ENCODE results near the gene KLHL42.
"Not testable (repeated sequence)": the region's sequence is repeated elsewhere in the genome, so short reads cannot be mapped to it uniquely, and the experiment has no call there.

The KLHL42 gene

GRCh38 chr12:27843714-27844245 lies 63.7 kb downstream of the KLHL42 start:
- H3K27me3 ChIP-seq (ENCODE audit: low read depth, low read length), result no peaks in the 10 kb centered on the region
- H3K9me3 ChIP-seq (ENCODE audit: control insufficient read depth in 1 of 2, low read length in 2 of 2), result peaks cover 0 to 2% of the 10 kb centered on the region in 2 donors
- no peak overlapping the region for H3K27ac ChIP-seq (ENCODE audit: low read length)
- no peak overlapping the region for H3K4me3 ChIP-seq (ENCODE audit: low read depth in 1 of 2, low read length in 2 of 2)
- no peaks in the 10 kb centered on the region for H3K36me3 ChIP-seq (ENCODE audit: control insufficient read depth in 1 of 2, insufficient read depth in 2 of 2, low read length in 2 of 2)
- no peaks in the 10 kb centered on the region for H3K4me1 ChIP-seq (ENCODE audit: control insufficient read depth in 1 of 2, insufficient read depth in 2 of 2, low read length in 2 of 2)

GRCh38 chr12:27844366-27845090 lies 64.5 kb downstream of the KLHL42 start:
- no peaks in the 10 kb centered on the region for H3K27me3 ChIP-seq (ENCODE audit: low read depth, low read length)
- H3K27ac ChIP-seq (ENCODE audit: low read length), result no peak overlapping the region
- no peak overlapping the region for H3K4me3 ChIP-seq (ENCODE audit: low read depth in 1 of 2, low read length in 2 of 2)

GRCh38 chr12:27845187-27845586 lies 65.2 kb downstream of the KLHL42 start:
- H3K36me3 ChIP-seq (ENCODE audit: control insufficient read depth in 1 of 2, insufficient read depth in 2 of 2, low read length in 2 of 2), result no peaks in the 10 kb centered on the region
- H3K4me3 ChIP-seq (ENCODE audit: low read depth in 1 of 2, low read length in 2 of 2), result no peak overlapping the region
- H3K27me3 ChIP-seq (ENCODE audit: low read depth, low read length), result no peaks in the 10 kb centered on the region
- peaks cover 0 to 6% of the 10 kb centered on the region in 2 donors for H3K9me3 ChIP-seq (ENCODE audit: control insufficient read depth in 1 of 2, low read length in 2 of 2)
- H3K4me1 ChIP-seq (ENCODE audit: control insufficient read depth in 1 of 2, insufficient read depth in 2 of 2, low read length in 2 of 2), result no peaks in the 10 kb centered on the region
- no peak overlapping the region for H3K27ac ChIP-seq (ENCODE audit: low read length)

More at GRCh38 chr12:27844366-27845090, 64.5 kb downstream of the KLHL42 start:
- H3K36me3 ChIP-seq (ENCODE audit: control insufficient read depth in 1 of 2, insufficient read depth in 2 of 2, low read length in 2 of 2), result no peaks in the 10 kb centered on the region
- peaks cover 0 to 6% of the 10 kb centered on the region in 2 donors for H3K9me3 ChIP-seq (ENCODE audit: control insufficient read depth in 1 of 2, low read length in 2 of 2)
- no peaks in the 10 kb centered on the region for H3K4me1 ChIP-seq (ENCODE audit: control insufficient read depth in 1 of 2, insufficient read depth in 2 of 2, low read length in 2 of 2)

GRCh38 chr12:27845706-27846105 lies 65.7 kb downstream of the KLHL42 start:
- H3K4me1 ChIP-seq (ENCODE audit: control insufficient read depth in 1 of 2, insufficient read depth in 2 of 2, low read length in 2 of 2); H3K4me3 ChIP-seq (ENCODE audit: low read depth in 1 of 2, low read length in 2 of 2); H3K27ac ChIP-seq (ENCODE audit: low read length); H3K27me3 ChIP-seq (ENCODE audit: low read depth, low read length); H3K36me3 ChIP-seq (ENCODE audit: control insufficient read depth in 1 of 2, insufficient read depth in 2 of 2, low read length in 2 of 2); H3K9me3 ChIP-seq (ENCODE audit: control insufficient read depth in 1 of 2, low read length in 2 of 2): not testable (repeated sequence)

- not testable (repeated sequence) for H3K36me3 ChIP-seq (ENCODE audit: control insufficient read depth in 1 of 2, insufficient read depth in 2 of 2, low read length in 2 of 2); H3K9me3 ChIP-seq (ENCODE audit: control insufficient read depth in 1 of 2, low read length in 2 of 2); H3K4me3 ChIP-seq (ENCODE audit: low read depth in 1 of 2, low read length in 2 of 2); H3K27me3 ChIP-seq (ENCODE audit: low read depth, low read length); H3K27ac ChIP-seq (ENCODE audit: low read length); H3K4me1 ChIP-seq (ENCODE audit: control insufficient read depth in 1 of 2, insufficient read depth in 2 of 2, low read length in 2 of 2)
Measured at GRCh38 chr12:27847293-27847692, 67.3 kb downstream of the KLHL42 start.

GRCh38 chr12:27851311-27851710 lies 71.3 kb downstream of the KLHL42 start:
- no peaks in the 10 kb centered on the region for H3K36me3 ChIP-seq (ENCODE audit: control insufficient read depth in 1 of 2, insufficient read depth in 2 of 2, low read length in 2 of 2)
- no peak overlapping the region for H3K27ac ChIP-seq (ENCODE audit: low read length)
- no peaks in the 10 kb centered on the region for H3K27me3 ChIP-seq (ENCODE audit: low read depth, low read length)
- H3K9me3 ChIP-seq (ENCODE audit: control insufficient read depth in 1 of 2, low read length in 2 of 2), result peaks cover 0 to 6% of the 10 kb centered on the region in 2 donors
- H3K4me3 ChIP-seq (ENCODE audit: low read depth in 1 of 2, low read length in 2 of 2), result no peak overlapping the region
- H3K4me1 ChIP-seq (ENCODE audit: control insufficient read depth in 1 of 2, insufficient read depth in 2 of 2, low read length in 2 of 2), result no peaks in the 10 kb centered on the region

- H3K27me3 ChIP-seq (ENCODE audit: low read depth, low read length), result no peaks in the 10 kb centered on the region
- no peak overlapping the region for H3K27ac ChIP-seq (ENCODE audit: low read length)
- H3K4me3 ChIP-seq (ENCODE audit: low read depth in 1 of 2, low read length in 2 of 2), result no peak overlapping the region
- no peaks in the 10 kb centered on the region for H3K4me1 ChIP-seq (ENCODE audit: control insufficient read depth in 1 of 2, insufficient read depth in 2 of 2, low read length in 2 of 2)
- no peaks in the 10 kb centered on the region for H3K36me3 ChIP-seq (ENCODE audit: control insufficient read depth in 1 of 2, insufficient read depth in 2 of 2, low read length in 2 of 2)
- peaks cover 0 to 6% of the 10 kb centered on the region in 2 donors for H3K9me3 ChIP-seq (ENCODE audit: control insufficient read depth in 1 of 2, low read length in 2 of 2)
Measured at GRCh38 chr12:27852117-27852516, 72.1 kb downstream of the KLHL42 start.
